GM20431 (cell line): ENCODE measurements around the gene LFNG.
"Not testable (repeated sequence)": the region's sequence is repeated elsewhere in the genome, so short reads cannot be mapped to it uniquely, and the experiment has no call there.

ENCODE experiments used
- in situ Hi-C: fragments of 300-500 bp; cut with MseI, MboI; formaldehyde crosslinking; loops from one replicate; pipeline ENCODE4 v1.15.0; 2020; ENCODE audit warnings: low sequenced_read_pairs; ENCODE audit not compliant: unreplicated experiment

LFNG gene

DNA sequence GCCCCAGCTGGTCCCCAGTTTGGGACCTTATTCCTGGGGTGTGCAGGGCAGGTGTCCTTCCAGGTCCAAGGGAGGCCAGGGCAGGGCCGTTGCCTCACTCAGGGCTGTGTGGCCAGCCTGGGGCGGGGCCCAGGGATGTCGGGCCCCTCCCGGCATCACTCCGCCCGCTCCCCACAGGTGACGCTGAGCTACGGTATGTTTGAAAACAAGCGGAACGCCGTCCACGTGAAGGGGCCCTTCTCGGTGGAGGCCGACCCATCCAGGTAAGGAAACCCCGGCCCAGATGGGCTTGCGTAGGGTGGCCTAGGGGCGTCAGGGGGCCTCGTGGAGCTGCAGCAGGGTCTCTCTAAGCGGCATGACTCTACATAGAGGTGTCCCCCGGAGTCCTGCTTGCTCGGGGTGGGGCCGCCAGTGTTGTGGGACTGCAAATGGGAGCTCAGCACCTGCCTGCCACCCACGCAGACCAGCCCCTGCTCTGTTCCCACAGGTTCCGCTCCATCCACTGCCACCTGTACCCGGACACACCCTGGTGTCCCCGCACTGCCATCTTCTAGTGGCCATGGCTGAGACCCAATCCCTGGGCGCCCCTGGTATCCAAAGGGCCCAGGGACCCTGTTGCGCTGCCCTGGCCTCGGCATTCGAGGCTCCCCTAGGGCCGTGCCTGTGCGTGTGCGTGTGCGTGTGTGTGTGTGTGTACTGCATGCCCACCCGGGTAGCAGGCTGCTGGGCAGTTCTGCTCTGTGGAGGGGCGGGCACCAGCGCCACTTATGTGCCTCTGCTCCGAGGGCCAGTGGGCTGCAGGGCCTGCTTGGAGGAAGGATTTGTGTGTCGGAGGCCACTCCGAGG is 7.3 kb downstream of the LFNG start:
- in situ Hi-C loops, result no loop called here

DNA sequence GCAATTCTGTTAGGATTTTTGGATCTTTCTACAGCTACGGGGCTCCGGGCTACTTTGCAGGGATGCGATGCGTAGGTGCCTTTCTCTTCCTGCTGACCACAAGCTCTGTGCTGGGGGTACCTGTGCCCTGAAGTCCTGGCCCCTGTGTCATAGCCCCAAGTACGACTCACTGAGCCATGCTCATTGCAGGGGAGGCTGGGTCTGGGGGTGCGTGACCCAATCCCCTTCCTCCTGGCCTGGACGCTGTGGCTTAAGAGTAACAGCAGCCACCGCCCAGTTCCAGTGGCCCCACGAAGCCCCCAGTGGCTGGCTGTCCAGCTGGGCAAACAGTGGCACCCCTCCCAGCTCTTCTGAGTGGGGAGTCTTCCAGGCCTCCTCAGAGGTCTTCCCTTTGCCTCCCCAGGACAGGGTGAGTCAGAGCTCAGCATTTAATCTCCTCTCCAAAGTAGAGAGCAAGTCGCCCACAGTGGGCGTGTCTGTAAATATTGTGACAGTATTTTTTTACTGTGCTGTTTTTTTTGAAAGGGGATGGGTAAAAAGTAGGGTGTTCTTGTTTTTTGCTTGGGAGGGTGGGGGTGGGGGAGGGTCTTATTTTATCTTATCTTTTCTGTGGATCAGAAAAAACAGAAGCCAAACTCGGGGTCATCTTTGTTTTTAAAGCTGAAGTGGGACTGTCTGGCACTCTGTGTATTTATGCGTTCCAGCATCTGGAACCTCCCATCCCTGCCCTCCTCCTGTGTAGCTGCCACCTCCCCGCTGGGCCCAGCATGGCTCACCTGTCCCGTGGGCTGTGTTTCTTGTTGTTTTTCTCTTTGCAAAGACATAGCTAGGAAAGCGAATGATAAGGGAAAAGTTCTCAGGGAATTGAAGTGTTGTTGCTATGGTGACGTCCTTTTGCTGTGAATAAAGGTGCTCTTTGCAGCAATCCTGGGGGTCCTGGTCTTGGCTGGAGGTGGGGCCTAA is 8.2 kb downstream of the LFNG start:
- in situ Hi-C loops, result no loop called here

DNA sequence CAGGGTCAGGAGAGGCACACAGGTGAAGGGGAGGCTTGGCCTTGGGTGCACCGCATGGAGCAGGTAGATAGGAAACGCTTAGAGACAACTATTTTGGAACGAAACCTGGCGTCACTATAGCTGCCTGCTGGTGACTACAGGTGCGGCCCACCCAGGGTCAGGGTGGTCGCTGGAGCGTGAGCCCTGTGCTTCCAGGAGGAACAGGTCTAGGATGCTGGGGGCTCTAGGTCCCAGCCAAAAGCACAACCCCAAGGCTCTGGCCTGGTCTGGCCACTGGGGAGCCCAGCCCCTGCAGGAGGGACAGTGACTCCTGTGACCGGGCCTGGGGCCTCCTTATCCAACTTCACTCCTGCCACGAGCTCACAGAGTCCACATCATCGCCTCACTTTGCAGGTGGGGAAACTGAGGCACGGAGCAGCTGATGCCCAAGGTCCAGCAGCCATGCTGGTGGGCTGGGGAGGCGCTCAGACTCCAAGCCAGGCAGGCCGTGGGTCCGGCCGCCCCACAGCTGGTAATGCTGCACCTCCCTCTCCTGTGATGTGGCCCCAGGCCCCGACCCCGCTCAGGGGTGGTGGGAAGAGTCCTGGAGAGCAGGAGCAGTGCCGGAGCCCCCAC is 9.0 kb downstream of the LFNG start:
- in situ Hi-C loops, result no loop called here

DNA sequence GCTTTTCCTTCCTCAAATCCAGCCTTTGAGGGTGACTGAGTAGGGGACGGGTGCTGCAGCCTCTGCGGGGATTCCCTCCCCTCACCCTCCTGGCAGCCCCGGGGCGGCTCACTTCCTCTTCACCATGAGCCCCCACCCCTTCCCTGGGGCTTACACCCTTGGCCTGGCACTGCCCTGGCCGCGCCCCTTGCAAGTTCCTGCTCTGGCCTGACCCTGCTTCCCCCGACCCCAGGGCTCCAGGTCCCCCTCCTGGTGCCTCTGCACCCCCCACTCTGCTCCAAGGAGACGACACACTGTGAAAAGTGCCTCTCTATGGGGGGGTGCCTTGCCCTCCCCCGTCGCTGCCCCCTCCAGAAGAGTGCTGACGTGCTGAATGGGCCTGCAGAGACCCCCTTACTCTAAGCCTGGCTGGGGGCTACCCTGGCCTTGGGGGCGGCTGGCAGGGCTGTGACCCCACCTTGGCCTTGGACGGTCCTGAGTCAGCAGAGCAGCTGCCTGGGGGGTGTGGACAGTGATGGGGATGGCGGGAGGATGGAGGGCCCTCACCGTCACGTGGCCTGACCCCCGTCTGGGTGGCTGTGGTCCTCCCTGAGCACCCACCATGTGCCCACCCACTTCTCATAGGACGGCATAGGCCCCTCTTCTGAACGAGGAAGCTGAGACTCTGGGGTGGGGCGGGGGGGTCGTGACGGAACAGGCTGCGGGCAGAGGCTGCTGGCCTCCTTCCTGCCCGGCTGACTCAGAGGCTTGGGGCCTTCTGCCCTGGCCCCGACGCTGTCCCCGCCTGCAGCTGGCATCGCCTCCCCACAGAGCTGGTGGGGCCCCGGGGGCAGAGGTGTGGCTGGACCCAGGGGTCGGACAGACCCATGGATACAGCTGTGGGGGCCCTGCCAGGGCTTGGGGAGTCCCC is 9.8 kb downstream of the LFNG start:
- in situ Hi-C loops, result no loop called here

DNA sequence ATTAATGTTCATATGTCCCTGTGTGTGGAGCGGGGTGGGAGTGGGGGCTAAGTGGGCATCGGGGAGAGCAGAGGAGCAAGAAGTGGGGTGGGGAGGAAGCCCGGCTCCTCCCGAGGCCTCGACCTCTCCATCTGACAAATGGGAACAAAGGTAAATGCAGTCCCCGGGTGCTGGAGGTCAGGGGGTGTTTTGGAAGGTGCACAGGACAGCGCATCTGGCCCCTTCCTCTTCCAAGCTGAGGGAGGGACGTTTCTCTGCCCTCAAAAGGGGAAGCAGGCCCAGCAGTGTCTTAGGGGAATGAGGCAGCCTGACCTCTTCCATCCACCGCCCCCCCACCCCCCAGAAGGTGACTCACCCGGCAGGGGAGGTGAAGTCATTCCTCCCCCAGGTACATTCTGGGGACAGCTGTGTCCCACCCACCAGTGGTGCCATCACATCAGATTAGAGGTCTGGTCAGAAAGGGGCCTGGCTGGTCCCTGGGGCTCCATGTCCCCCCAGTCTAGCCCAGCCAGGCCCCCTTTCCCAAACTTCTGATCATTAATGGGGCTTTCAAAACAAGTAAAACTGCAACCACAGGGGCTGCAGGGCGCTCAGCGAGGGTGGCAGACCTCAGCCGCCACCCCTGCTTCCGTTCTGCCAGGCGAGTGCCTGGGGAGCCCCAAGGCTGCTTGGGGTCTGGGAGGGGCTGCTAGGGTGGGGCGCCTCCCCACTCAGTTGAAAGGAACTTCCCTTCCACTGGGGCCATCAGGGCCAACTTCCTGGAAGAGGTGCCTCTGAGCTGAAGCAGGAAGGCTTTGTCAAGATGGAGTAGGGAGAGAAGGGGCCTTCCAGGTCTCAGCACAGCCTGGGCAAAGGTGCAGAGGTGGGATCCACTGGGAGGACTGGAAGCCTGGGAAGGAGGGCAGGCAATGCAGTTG is 10.8 kb downstream of the LFNG start:
- in situ Hi-C loops, result no loop called here

DNA sequence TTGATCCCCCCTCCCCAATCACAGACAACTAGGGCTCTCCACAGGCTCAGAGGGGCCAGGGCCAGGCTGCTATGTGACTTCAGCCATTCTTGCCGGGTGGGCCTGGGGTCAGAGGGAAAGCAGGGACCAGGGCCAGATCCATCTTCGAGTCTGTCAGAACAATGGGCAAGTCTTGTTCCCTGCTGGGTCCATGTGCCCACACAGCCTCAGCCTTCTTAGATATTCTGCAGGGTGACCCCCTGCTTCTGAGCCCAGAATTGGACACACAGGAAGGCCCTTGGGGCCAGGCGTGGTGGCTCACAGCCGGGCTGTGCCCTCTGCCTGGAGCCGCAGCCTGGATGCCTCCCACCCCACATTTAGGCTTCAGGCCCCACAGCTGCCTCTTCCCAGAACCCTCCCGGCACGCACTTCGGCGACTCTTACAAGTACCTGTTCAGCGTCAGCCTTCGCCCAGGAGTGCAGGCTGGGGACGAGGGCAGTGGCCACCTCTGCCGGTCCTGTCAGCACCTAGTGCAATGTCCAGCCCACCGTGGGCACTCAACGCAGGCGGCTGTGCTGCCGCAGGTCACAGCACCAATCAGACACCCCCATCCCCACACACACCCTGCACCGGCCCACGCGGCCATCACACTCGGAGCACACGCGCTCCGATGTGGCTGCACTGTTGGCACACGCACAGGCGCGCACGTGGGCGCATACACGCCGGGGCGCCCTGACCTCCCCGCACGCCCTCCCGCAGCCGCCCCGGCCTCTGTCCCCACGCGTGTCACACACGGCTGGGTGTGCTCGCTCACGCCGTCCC is 11.6 kb downstream of the LFNG start:
- in situ Hi-C loops, result not testable (repeated sequence)

DNA sequence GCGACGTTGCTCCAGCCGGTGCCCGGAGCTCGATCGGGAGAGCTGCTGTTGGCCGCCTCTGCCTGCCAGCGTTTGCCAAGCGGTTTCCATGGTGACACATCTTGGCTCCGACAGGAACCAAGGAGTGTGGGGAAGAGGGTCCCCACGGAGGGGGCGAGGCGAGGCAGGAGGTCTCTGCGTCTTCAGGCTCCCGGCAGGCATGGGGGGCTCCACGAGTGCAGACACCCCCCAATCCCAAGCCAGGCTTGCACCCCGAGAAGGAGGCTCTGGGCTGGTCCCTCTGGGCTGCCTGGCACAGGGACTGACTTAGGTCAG is 12.2 kb downstream of the LFNG start:
- in situ Hi-C loops, result not testable (repeated sequence)

DNA sequence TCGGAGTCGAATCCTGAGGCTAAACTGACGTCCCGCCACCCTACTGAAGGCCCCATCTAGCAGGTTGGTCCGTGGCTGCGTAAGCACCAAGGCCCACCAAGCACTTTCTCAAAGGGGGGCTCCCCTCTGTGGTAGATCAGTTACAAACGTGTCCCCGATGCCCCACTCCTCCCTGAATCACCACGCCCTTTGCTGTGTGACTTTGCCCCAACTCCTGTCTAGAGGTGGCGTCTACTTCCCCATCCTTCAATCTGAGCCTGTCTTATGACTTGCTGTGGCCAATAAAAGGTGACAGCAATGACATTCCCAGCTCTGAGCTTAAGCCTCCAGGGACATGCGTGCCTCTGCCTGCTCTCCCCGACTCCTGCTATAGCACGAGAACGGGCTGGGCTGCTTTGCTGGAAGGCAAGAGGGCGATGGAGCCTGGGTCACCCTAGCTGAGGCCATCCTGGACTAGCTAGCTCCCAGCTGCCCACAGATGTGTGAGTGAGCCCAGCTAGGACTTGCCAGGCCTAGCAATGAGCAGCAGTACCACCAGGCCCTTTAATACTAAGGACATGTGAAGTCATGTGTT is 12.7 kb downstream of the LFNG start:
- in situ Hi-C loops, result not testable (repeated sequence)

DNA sequence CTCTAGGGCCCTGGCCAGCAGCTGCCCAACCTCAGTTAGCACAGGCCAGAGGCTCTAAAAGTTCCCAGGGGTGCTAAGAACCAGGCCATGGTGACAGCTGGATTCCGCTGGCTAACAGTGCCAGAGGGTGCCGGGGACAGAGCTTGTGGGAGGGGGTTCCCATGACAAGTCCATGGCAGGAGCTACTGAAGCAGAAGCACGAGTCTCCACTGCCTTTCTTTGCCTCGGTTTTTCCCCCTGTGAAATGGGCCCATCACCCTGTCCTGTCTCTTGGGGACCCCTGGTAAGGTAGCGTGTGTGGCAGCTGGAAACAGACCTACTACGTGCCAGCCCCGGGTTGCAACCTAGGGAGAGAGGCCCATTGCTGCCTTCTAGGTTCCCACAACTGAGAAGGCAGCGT is 13.2 kb downstream of the LFNG start:
- in situ Hi-C loops, result not testable (repeated sequence)

DNA sequence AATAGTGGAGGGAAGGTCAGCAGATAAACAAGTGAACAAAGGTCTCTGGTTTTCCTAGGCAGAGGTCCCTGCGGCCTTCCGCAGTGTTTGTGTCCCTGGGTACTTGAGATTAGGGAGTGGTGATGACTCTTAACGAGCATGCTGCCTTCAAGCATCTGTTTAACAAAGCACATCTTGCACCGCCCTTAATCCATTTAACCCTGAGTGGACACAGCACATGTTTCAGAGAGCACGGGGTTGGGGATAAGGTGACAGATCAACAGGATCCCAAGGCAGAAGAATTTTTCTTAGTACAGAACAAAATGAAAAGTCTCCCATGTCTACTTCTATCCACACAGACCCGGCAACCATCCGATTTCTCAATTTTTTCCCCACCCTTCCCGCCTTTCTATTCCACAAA is 14.0 kb downstream of the LFNG start:
- in situ Hi-C loops, result not testable (repeated sequence)

DNA sequence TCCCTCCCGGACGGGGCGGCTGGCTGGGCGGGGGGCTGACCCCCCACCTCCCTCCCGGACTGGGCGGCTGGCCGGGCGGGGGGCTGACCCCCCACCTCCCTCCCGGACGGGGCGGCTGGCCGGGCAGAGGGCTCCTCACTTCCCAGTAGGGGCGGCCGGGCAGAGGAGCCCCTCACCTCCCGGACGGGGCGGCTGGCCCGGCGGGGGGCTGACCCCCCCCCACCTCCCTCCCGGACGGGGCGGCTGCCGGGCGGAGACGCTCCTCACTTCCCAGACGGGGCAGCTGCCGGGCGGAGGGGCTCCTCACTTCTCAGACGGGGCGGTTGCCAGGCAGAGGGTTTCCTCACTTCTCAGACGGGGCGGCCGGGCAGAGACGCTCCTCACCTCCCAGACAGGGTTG is 14.6 kb downstream of the LFNG start:
- in situ Hi-C loops, result not testable (repeated sequence)

DNA sequence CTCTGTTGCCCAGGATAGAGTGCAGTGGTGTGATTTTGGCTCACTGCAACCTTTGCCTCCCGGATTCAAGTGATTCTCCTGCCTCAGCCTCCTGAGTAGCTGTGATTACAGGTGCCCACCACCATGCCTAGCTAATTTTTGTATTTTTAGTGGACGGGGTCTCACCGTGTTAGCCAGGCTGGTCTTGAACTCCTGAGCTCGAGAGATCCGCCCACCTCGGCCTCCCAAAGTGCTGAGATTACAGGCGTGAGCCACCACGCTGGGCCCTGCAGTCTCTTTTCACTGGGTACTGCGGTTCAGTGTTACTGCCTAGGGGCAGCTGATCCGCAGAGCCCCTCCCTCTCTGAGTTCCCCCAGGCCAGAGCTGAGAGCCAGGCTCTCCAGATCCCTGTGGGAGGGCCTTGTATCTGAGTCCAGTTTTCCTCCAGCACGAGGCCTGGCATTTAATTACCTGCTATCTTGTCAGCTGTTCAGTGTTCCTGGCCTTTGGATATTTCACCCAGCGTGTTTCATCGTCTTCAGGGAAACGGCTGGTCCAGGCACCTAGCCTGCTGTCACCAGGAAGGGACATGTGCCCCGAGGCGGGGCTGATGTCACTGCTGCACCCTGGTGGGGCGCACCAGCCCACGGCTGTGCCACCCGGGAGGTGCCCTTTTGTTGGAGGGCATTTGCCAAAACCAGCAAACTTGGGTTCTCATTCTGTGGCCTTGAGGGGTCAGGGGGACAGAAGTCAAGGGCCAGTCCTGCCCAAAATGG is 16.5 kb downstream of the LFNG start:
- in situ Hi-C loops, result not testable (repeated sequence)

DNA sequence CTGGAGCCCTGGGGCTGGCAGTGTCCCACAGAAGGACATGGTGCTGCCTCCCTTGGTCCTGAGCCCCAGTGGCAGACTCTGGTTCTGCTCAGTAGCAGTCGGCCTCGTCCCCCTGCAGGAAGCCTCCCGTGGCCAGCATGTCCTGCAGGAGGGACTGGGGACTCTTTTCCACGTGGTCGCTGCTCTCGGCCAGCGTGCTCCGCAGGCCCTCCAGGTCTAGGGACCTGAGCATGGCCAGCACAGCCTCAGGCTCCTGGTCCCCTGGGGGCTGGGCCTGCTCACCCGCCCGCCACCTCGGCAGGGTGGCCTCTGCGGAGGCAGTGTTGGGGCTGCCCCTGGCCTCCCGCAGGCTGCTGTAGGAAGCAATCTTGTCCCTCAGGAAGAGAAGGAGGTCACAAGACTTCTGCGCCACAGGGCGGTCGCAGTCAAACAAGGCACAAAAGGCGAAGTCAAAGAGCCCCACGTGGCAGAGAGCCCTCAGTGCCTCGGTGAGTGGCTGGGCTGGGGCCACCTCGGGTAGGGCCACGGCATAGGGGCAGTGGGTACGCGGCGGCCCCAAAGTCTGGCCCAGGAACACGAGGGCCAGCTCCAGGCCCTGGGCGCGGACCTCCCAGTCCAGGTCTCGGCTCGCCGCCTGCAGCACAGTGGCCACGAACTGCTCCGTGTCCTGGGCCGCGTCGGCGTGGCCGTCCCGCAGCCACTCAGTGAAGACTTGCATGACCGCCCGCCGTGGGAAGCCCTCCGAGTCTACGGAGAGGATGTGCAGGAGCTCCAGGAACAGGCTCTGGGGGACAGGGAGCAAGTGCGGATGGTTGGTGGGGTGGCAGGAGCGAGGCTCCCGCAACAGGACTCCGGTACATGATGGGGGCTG is 18.6 kb downstream of the LFNG start:
- in situ Hi-C loops, result no loop called here

DNA sequence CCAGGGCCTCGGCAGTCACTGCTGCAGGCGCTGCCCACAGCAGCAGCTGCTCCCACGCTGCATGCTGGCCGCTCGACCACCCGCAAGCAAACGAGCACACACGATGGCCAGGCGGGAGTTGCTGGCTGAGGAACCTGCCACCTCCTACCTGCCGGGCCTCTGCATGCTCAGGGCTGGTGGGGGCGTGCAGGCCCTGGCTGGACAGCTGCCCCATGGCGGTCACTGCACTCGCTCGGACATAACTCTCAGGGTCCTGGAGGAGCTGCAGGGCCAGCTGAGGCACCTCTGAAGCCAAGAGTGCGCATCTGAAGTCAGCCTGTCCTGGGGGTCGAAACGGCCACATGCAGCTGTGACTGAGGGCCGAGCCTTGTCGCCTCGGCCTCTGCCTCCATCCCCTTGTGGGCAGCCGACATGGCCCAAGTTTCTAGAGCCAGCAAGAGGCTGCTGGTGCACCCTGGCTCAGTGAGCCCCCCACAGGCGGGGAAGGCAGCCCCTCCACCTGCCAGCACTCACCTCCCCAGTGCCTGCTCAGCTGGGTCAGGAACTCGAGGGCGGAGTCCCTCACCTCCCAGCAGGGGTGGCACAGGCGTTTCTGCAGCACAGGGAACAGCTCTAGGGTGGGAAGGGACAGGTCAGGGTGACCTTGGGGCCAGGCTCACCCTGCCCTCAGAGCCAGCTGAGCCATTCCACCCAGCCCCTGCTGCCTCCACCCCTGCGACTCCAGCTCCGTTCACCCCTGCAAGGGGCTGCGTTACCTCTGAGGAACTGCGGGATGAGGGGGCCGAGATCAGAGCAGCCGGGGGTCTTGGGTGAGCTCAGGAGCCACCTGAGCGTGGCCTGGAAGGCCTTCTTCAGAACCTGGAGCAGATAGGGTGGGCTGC is 19.7 kb downstream of the LFNG start:
- in situ Hi-C loops, result no loop called here

DNA sequence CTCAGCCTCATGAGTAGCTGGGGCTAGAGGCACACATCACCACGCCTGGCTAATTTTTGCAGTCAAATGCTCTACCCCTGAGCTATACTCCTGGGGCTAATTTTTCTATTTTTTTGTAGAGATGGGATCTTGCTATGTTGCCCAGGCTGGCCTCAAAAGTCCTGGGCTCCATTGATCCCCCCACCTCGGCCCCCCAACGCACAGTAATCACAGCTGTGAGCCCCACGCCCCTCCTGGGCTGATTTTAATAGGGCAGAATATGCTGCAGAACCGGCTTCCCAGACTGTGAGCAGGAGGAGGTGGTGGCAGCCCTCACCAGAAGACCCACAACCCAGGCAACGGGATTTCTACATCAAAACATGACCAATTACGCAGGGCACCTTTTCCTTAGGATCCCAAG is 20.6 kb downstream of the LFNG start:
- in situ Hi-C loops, result no loop called here
